HepG2 (cell line): Measurements from ENCODE around the gene GDAP1L1. TPM values are rescaled to one million over a fixed set of nuclear protein-coding genes. Genes with fewer than 3 reads are reported as not detected.

Experiments
- CC2D1A ChIP-seq: sonication (generic); formaldehyde crosslinking; IDR thresholded peaks from 2 replicates; pipeline ENCODE4 v1.8.1; 2023; ENCODE audit warnings: mild to moderate bottlenecking, missing genetic modification reagents
- CREM ChIP-seq, 2 experiments: sonication (generic) in 1 of 2; formaldehyde crosslinking in 1 of 2; IDR thresholded peaks; 2 replicates each; pipeline versions ENCODE4 v1.4.0 to v1.6.1; 2016 to 2020; ENCODE audit warnings: antibody characterized with exemption in 1 of 2, mild to moderate bottlenecking in 1 of 2, missing genetic modification reagents in 1 of 2
- E2F1 ChIP-seq: sonication (generic); formaldehyde crosslinking; IDR thresholded peaks from 2 replicates; pipeline ENCODE4 v1.5.0; 2020; ENCODE audit warnings: missing genetic modification reagents
- ETV6 ChIP-seq: sonication (generic); formaldehyde crosslinking; conservative IDR thresholded peaks from 2 replicates; pipeline ENCODE4 v1.4.0; 2020; ENCODE audit warnings: missing genetic modification reagents
- HDAC1 ChIP-seq: sonication (generic); formaldehyde crosslinking; IDR thresholded peaks from 2 replicates; pipeline ENCODE4 v1.5.1; 2020; ENCODE audit warnings: mild to moderate bottlenecking, missing genetic modification reagents
- SPEN ChIP-seq: sonication (generic); formaldehyde crosslinking; IDR thresholded peaks from 2 replicates; pipeline ENCODE4 v1.5.1; 2020; ENCODE audit warnings: low read depth, mild to moderate bottlenecking, missing genetic modification reagents
- ZBTB46 ChIP-seq: sonication (generic); formaldehyde crosslinking; IDR thresholded peaks from 2 replicates; pipeline ENCODE4 v1.4.0; 2020; ENCODE audit warnings: mild to moderate bottlenecking, missing genetic modification reagents, borderline replicate concordance
- ZNF615 ChIP-seq: sonication (generic); formaldehyde crosslinking; IDR thresholded peaks from 2 replicates; pipeline ENCODE4 v1.5.0; 2020; ENCODE audit warnings: mild to moderate bottlenecking, missing genetic modification reagents, borderline replicate concordance
- polyA plus RNA-seq, 8 experiments: library from polyadenylated mRNA; depleted of rRNA in 3 of 8; stranded (reverse) in 7 of 8; unstranded in 1 of 8; fragments of >200 nt; fragmentation: Illumina TruSeq in 4 of 8; extraction: Trizol in 4 of 8; gene quantifications; 2 replicates each; pipeline versions ENCODE4 v1.2.1 to v1.2.3, GENCODE V29; 2011 to 2016; ENCODE audit warnings: low read depth in 4 of 8, missing spikeins in 1 of 8, mixed read lengths in 1 of 8; ENCODE audit not compliant: insufficient read depth in 1 of 8
- total RNA-seq, 5 experiments: library from RNA; depleted of rRNA; stranded (reverse); fragments of >200 nt; fragmentation: Illumina TruSeq; extraction: Trizol; gene quantifications; 2 replicates each; pipeline ENCODE4 v1.2.3, GENCODE V29; 2016; ENCODE audit warnings: low read depth in 1 of 5
- TF ChIP-seq, protein P1 (sequence below), 2 experiments: fragments of 450-650 bp in 1 of 2; sonication (generic) in 1 of 2; formaldehyde crosslinking in 1 of 2; IDR thresholded peaks; 2 replicates each; pipeline versions ENCODE4 v1.6.1 to v1.8.0; 2016 to 2022; ENCODE audit warnings: antibody characterized with exemption in 1 of 2, mild to moderate bottlenecking in 1 of 2, missing genetic modification reagents in 1 of 2
- TF ChIP-seq, protein P2 (sequence below): fragments of 450-650 bp; IDR thresholded peaks from 2 replicates; pipeline ENCODE4 v1.6.1; 2016
- TF ChIP-seq, protein P3 (sequence below): sonication (generic); formaldehyde crosslinking; conservative IDR thresholded peaks from 2 replicates; pipeline ENCODE4 v1.8.0; 2022; ENCODE audit warnings: mild to moderate bottlenecking, moderate library complexity, missing genetic modification reagents

GDAP1L1 gene
- total and polyA plus RNA-seq, 2 of the 13 experiments (the other 11 are each of a cell fraction or from before 2014, with no cell fraction given) = 0.04 TPM; not detected in 1

DNA sequence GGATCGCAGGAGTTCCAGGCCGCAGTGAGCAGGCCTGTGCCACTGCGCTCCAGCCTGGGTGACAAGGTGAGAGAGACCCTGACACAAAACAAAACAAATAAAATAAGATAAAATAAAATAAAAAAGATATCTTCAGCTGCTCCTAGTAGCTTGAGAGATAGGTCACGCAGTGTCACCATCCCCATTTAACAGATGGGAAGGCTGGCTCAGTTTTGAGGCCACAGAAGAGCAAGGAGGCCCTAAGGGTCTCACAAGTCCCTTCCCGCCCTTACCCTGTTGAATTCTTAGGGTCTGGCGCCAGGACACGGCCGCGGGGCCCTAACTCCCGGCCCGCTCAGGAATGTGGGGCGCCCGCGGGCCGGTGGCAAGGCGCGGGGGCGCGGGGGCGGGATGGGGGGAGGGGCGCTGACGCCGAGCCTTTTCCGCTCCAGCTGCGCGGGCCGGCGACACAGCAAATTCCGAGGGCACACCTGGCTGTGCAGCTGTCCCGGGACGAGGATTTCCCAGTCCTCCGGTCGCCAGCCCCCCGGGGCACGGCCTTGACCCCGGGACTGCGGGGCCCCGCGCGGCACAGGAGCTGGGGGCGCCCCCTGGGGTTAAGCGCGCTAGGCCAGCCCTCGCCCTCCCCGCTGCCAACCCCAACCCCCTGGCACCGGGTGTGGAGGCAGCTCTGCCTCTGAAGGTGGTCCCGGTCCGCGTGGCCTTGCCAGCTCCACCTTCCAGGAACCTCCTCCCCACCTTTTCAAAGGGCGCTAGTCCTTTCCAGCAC lies 79.5 kb downstream of the GDAP1L1 start (continued):
- TF ChIP-seq ZBTB46 = peak; percentile 81; the same call in 1 of the 2 replicates
- 0 out of 2 replicates have a peak, but pooled peaks have one; percentile 21 for TF ChIP-seq E2F1
- TF ChIP-seq, protein P1, sequence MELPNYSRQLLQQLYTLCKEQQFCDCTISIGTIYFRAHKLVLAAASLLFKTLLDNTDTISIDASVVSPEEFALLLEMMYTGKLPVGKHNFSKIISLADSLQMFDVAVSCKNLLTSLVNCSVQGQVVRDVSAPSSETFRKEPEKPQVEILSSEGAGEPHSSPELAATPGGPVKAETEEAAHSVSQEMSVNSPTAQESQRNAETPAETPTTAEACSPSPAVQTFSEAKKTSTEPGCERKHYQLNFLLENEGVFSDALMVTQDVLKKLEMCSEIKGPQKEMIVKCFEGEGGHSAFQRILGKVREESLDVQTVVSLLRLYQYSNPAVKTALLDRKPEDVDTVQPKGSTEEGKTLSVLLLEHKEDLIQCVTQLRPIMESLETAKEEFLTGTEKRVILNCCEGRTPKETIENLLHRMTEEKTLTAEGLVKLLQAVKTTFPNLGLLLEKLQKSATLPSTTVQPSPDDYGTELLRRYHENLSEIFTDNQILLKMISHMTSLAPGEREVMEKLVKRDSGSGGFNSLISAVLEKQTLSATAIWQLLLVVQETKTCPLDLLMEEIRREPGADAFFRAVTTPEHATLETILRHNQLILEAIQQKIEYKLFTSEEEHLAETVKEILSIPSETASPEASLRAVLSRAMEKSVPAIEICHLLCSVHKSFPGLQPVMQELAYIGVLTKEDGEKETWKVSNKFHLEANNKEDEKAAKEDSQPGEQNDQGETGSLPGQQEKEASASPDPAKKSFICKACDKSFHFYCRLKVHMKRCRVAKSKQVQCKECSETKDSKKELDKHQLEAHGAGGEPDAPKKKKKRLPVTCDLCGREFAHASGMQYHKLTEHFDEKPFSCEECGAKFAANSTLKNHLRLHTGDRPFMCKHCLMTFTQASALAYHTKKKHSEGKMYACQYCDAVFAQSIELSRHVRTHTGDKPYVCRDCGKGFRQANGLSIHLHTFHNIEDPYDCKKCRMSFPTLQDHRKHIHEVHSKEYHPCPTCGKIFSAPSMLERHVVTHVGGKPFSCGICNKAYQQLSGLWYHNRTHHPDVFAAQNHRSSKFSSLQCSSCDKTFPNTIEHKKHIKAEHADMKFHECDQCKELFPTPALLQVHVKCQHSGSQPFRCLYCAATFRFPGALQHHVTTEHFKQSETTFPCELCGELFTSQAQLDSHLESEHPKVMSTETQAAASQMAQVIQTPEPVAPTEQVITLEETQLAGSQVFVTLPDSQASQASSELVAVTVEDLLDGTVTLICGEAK (IDR thresholded peaks at IDR 0.05) = no peak
- TF ChIP-seq, protein P1 (CRISPR knock-in tag; IDR thresholded peaks at IDR 0.05) = 0 out of 2 replicates have a peak, but pooled peaks have one; percentile 18
- no peak; the same call in 1 of the 2 replicates for TF ChIP-seq ETV6 (CRISPR knock-in tag)
- no peak for TF ChIP-seq SPEN (CRISPR knock-in tag)
- TF ChIP-seq CREM (IDR thresholded peaks at IDR 0.05) = no peak
- TF ChIP-seq CREM (CRISPR knock-in tag; IDR thresholded peaks at IDR 0.05) = no peak
- TF ChIP-seq, protein P2, sequence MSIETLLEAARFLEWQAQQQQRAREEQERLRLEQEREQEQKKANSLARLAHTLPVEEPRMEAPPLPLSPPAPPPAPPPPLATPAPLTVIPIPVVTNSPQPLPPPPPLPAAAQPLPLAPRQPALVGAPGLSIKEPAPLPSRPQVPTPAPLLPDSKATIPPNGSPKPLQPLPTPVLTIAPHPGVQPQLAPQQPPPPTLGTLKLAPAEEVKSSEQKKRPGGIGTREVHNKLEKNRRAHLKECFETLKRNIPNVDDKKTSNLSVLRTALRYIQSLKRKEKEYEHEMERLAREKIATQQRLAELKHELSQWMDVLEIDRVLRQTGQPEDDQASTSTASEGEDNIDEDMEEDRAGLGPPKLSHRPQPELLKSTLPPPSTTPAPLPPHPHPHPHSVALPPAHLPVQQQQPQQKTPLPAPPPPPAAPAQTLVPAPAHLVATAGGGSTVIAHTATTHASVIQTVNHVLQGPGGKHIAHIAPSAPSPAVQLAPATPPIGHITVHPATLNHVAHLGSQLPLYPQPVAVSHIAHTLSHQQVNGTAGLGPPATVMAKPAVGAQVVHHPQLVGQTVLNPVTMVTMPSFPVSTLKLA = no peak
- TF ChIP-seq, protein P3, sequence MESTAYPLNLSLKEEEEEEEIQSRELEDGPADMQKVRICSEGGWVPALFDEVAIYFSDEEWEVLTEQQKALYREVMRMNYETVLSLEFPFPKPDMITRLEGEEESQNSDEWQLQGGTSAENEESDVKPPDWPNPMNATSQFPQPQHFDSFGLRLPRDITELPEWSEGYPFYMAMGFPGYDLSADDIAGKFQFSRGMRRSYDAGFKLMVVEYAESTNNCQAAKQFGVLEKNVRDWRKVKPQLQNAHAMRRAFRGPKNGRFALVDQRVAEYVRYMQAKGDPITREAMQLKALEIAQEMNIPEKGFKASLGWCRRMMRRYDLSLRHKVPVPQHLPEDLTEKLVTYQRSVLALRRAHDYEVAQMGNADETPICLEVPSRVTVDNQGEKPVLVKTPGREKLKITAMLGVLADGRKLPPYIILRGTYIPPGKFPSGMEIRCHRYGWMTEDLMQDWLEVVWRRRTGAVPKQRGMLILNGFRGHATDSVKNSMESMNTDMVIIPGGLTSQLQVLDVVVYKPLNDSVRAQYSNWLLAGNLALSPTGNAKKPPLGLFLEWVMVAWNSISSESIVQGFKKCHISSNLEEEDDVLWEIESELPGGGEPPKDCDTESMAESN (CRISPR knock-in tag) = peak; percentile 64; the same call in 1 of the 2 replicates
- peak; percentile 51 for TF ChIP-seq HDAC1 (CRISPR knock-in tag)
- TF ChIP-seq CC2D1A (CRISPR knock-in tag) = no peak
- TF ChIP-seq ZNF615 (CRISPR knock-in tag) = no peak
